Right lobe of liver (tissue), 6 donors: ENCODE data around the gene PCNX1. TPM values are rescaled to one million over a fixed set of nuclear protein-coding genes. Genes with fewer than 3 reads are reported as not detected.

ENCODE experiments used
- ATAC-seq, 4 donors: fragments of 200-7000 bp; cut with Tn5 transposase; one replicate each; pipeline ENCODE4 v1.9.1; 2020; ENCODE audit warnings: mild to moderate bottlenecking in 4 of 4, moderate library complexity in 4 of 4
- DNase-seq, 3 donors: peaks; one replicate each; pipeline ENCODE4 v3.0.0-alpha.2; 2020
- H3K27ac ChIP-seq, 3 donors: fragments of 200-600 bp; one replicate each; pipeline ENCODE4 v1.8.0; 2022
- H3K27me3 ChIP-seq, 2 donors: fragments of 200-600 bp; one replicate each; pipeline ENCODE4 v1.8.0; 2022
- H3K36me3 ChIP-seq, 4 donors: fragments of 200-600 bp; sonication (generic) in 1 of 4; one replicate each; pipeline versions ENCODE4 v1.5.1 to v1.8.0; 2017 to 2022; ENCODE audit warnings: control low read depth in 1 of 4
- H3K4me1 ChIP-seq, 4 donors: fragments of 200-600 bp; sonication (generic) in 1 of 4; one replicate each; pipeline versions ENCODE4 v1.5.1 to v1.8.0; 2017 to 2022; ENCODE audit warnings: control low read depth in 1 of 4
- H3K4me3 ChIP-seq, 3 donors: fragments of 200-600 bp; one replicate each; pipeline ENCODE4 v1.8.0; 2022
- H3K9me3 ChIP-seq, 4 donors: fragments of 200-600 bp; sonication (generic) in 1 of 4; one replicate each; pipeline versions ENCODE4 v1.5.1 to v1.8.0; 2017 to 2022; ENCODE audit warnings: control low read depth in 1 of 4
- POLR2A ChIP-seq: fragments of 450-650 bp; IDR thresholded peaks from one replicate; pipeline ENCODE4 v1.6.1; 2017; ENCODE audit warnings: antibody characterized with exemption, mild to moderate bottlenecking
- WGBS: methylation state at CpG from one replicate; pipeline ENCODE4 v1.1.6; 2018; ENCODE audit warnings: low coverage, low lambda C conversion rate; ENCODE audit not compliant: insufficient coverage; ENCODE audit errors: missing lambda C conversion rate; 5-methylcytosine and 5-hydroxymethylcytosine counted together
- intact Hi-C, 2 donors: fragments of 100-400 bp; cut with DNase I; formaldehyde crosslinking; loops; one replicate each; pipeline versions ENCODE4 v1.11.2 to v1.14.1; 2022
- total RNA-seq, 6 experiments: library from RNA; depleted of rRNA in 2 of 6; stranded (reverse); fragments of >200 nt in 2 of 6; fragmentation: NEBNext Ultra II Directional in 3 of 6; extraction: Animal tissue kit (Norgen Biotek cat#: 25700) in 3 of 6; gene quantifications; one replicate each; pipeline versions ENCODE4 v1.1.0 to v1.2.4, GENCODE V29; 2016 to 2023
- TF ChIP-seq, protein P1 (sequence below), 4 donors: fragments of 200-600 bp in 3 of 4; fragments of 450-650 bp in 1 of 4; IDR thresholded peaks; one replicate each; pipeline versions ENCODE4 v1.5.1 to v1.8.0; 2016 to 2022; ENCODE audit warnings: antibody characterized with exemption in 4 of 4, mild to moderate bottlenecking in 2 of 4
- donor health status: DM: no; HTN: yes; CAD: no.
- donor health status: DM: no; HTN: no; CAD: no.
- donor health status: DM: no; HTN: no; CAD: no.
- donor health status: DM: no; HTN: yes; CAD: no.
- donor health status: DM: no; HTN: yes; CAD: no.

The PCNX1 gene
- total RNA-seq, 6 experiments from 2014 or later, result 25.4 to 33.2 (median 29.3) TPM

DNA sequence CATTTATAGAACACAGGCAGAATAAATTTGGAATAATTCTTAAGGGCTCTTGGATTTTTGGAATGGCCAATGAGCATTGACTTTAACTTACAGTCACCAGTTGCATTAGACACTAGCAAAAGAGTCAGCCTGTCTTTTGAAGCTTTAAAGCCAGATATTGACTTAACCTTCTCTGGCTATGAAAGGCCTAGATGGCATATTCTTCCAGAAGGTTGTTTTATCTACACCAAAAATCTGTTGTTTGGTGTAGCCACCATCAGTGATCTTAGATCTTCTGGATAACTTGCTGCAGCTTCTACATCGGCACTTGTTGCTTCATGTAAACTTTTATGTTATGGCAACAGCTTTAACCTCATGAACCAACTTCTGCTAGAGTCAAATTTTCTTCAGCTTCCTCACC lies 10.4 kb downstream of the PCNX1 start:
- no peak for TF ChIP-seq POLR2A
- TF ChIP-seq, protein P1, sequence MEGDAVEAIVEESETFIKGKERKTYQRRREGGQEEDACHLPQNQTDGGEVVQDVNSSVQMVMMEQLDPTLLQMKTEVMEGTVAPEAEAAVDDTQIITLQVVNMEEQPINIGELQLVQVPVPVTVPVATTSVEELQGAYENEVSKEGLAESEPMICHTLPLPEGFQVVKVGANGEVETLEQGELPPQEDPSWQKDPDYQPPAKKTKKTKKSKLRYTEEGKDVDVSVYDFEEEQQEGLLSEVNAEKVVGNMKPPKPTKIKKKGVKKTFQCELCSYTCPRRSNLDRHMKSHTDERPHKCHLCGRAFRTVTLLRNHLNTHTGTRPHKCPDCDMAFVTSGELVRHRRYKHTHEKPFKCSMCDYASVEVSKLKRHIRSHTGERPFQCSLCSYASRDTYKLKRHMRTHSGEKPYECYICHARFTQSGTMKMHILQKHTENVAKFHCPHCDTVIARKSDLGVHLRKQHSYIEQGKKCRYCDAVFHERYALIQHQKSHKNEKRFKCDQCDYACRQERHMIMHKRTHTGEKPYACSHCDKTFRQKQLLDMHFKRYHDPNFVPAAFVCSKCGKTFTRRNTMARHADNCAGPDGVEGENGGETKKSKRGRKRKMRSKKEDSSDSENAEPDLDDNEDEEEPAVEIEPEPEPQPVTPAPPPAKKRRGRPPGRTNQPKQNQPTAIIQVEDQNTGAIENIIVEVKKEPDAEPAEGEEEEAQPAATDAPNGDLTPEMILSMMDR (IDR thresholded peaks at IDR 0.05), result no peak
- WGBS, result 67% methylated on average over 1 of the region's 1 CpG
- H3K4me3 ChIP-seq, result no peak overlapping the region
- intact Hi-C loops, result no loop called here
- no peaks in the 10 kb centered on the region for H3K36me3 ChIP-seq
- peaks cover 0 to 19% (median 5%) of the 10 kb centered on the region in 4 donors for H3K4me1 ChIP-seq
- no peak for ATAC-seq
- H3K27ac ChIP-seq, result no peak overlapping the region
- H3K9me3 ChIP-seq, result no peaks in the 10 kb centered on the region
- DNase-seq, result no peak
- no peaks in the 10 kb centered on the region for H3K27me3 ChIP-seq

DNA sequence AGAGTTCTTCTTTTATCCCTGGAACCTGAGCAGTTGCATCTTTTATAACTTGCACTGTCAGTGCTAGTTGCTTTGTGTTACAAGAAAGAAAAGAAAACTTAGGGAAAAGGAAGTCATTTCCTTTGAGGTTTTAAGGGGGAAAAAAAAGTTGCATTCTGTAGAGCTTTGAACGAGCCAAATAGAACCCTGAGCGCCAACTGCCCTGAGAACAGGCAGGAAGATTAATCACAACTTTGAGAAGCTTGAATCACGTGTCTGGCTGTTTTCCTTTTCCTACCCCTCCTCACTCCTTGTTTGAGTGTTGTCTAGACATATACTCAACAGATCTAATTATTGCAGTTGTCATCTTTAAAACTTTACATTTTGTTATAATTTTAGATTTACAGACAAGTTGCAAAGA lies 12.5 kb downstream of the PCNX1 start:
- Histone ChIP-seq H3K4me1 (peaks cover 0 to 19% (median 3%) of the 10 kb centered on the region in 4 donors), H3K9me3 (no peaks in the 10 kb centered on the region), H3K27ac (no peak overlapping the region), H3K36me3 (no peaks in the 10 kb centered on the region), H3K4me3 (no peak overlapping the region), H3K27me3 (no peaks in the 10 kb centered on the region)
- TF ChIP-seq, protein P1 (IDR thresholded peaks at IDR 0.05), result no peak
- TF ChIP-seq POLR2A, result no peak
- peak; percentile 16 to 54 (median 44) for ATAC-seq
- no peak for DNase-seq
- intact Hi-C loops, result no loop called here
- 33% methylated on average over 3 of the region's 3 CpGs for WGBS

DNA sequence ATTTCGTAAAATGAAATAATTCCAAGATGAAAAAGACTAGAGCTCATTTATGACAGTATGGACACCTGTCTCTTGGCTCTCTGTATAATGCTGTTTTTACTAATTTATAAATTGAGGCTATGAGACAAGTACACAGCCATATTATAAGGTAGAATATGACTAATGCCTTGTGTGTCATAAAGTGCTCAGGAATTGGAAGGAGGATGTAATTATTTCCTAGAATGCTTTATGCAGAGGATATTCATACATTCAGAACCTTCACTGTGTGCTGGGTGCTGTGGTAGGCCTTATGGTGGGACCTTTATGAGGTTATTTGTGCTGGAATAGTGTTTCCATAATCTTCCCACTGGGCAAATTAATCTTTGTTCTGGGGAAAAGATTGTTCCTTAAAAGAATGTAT lies 13.3 kb downstream of the PCNX1 start:
- no peak for TF ChIP-seq POLR2A
- TF ChIP-seq, protein P1 (IDR thresholded peaks at IDR 0.05), result no peak
- WGBS, result 86% methylated on average over 1 of the region's 1 CpG
- no peaks in the 10 kb centered on the region for H3K27me3 ChIP-seq
- no peak for DNase-seq
- intact Hi-C loops, result no loop called here
- peaks cover 0 to 13% (median 0%) of the 10 kb centered on the region in 4 donors for H3K4me1 ChIP-seq
- no peak overlapping the region for H3K4me3 ChIP-seq
- no peaks in the 10 kb centered on the region for H3K36me3 ChIP-seq
- no peaks in the 10 kb centered on the region for H3K9me3 ChIP-seq
- no peak overlapping the region for H3K27ac ChIP-seq
- ATAC-seq, result no peak

DNA sequence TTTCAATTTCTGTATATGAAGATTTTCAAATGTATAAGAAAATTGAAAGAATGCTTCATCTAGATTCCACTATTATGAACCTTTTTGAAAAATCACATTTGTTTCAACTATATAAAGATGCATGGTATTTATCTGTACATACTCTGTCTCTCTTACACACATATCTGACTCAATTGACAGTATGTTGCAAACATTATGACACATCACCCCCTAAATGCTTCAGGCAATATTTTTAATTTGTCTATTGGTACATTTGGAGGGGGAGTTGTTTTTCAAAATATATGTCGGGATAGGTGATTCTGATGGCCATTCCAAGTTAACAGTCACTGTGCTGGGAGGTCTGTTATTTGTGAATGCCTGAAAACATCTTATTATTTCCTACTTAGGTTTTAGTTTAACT lies 14.4 kb downstream of the PCNX1 start:
- peaks cover 0 to 8% (median 0%) of the 10 kb centered on the region in 4 donors for H3K4me1 ChIP-seq
- DNase-seq (no peak), ATAC-seq (no peak)
- H3K4me3 ChIP-seq, result no peak overlapping the region
- intact Hi-C loops, result no loop called here
- WGBS, result 92% methylated on average over 1 of the region's 1 CpG
- H3K27ac ChIP-seq, result no peak overlapping the region
- no peaks in the 10 kb centered on the region for H3K9me3 ChIP-seq
- no peaks in the 10 kb centered on the region for H3K27me3 ChIP-seq
- H3K36me3 ChIP-seq, result no peaks in the 10 kb centered on the region
- no peak for TF ChIP-seq POLR2A
- TF ChIP-seq, protein P1 (IDR thresholded peaks at IDR 0.05), result no peak

DNA sequence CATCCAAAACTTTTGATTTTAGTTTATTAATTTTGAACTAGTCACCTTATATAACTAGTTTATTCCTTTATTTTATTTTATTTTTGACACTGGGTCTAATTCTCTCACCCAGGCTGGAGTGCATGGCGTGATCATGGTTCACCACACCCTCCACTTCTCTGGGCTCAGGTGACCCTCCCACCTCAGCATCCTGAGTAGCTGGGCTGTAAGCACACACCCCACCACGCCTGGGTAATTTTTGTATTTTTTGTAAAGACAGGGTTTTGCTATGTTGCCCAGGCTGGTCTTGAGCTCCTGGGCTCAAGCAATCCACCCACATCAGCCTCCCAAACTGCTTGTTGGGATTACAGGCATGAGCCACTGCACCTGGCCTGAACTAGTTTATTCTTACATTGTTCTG lies 17.3 kb downstream of the PCNX1 start:
- no peak for TF ChIP-seq POLR2A
- TF ChIP-seq, protein P1 (IDR thresholded peaks at IDR 0.05), result no peak
- ATAC-seq (peak in 1 of 4 donors; percentile 12), DNase-seq (no peak)
- Histone ChIP-seq H3K36me3 (no peaks in the 10 kb centered on the region), H3K9me3 (no peaks in the 10 kb centered on the region), H3K4me3 (no peak overlapping the region), H3K27me3 (no peaks in the 10 kb centered on the region), H3K4me1 (peaks cover 0 to 8% (median 0%) of the 10 kb centered on the region in 4 donors), H3K27ac (no peak overlapping the region)
- WGBS, result 64% methylated on average over 2 of the region's 2 CpGs
- intact Hi-C loops, result no loop called here
